K562 (cell line): Measurements from ENCODE around the gene RAB1B. TPM values are rescaled to one million over a fixed set of nuclear protein-coding genes. Genes with fewer than 3 reads are reported as not detected.
A peak's percentile ranks its signal among the peaks of the same experiment; 100 is the strongest.

ENCODE experiments used
- ATF7 ChIP-seq: fragments of 450-650 bp; IDR thresholded peaks from 2 replicates; pipeline ENCODE4 v1.7.1; 2014; ENCODE audit warnings: mild to moderate bottlenecking, moderate library complexity
- CHD7 ChIP-seq: fragments of 200-600 bp; sonication (generic); IDR thresholded peaks from one replicate; pipeline ENCODE4 v1.6.1; 2012; ENCODE audit warnings: mild to moderate bottlenecking, low read depth, low read length, inconsistent platforms
- CTBP1 ChIP-seq: fragments of 450-650 bp; IDR thresholded peaks from 2 replicates; pipeline ENCODE4 v1.6.1; 2016; ENCODE audit warnings: borderline replicate concordance
- EGR1 ChIP-seq: fragments of 450-650 bp; conservative IDR thresholded peaks from 2 replicates; pipeline ENCODE4 v1.6.1; 2017; ENCODE audit warnings: mild to moderate bottlenecking
- ETV1 ChIP-seq: fragments of 450-650 bp; conservative IDR thresholded peaks from 2 replicates; pipeline ENCODE4 v1.6.1; 2016; ENCODE audit warnings: missing genetic modification characterization, control low read depth, low read depth, missing compliant biosample characterization
- HDAC2 ChIP-seq: fragments of 450-650 bp; IDR thresholded peaks from 2 replicates; pipeline ENCODE4 v1.6.1; 2016; ENCODE audit warnings: mild to moderate bottlenecking
- PBX2 ChIP-seq, 2 experiments: IDR thresholded peaks in 1 of 2; conservative IDR thresholded peaks in 1 of 2; 2 replicates each; pipeline ENCODE4 v1.6.1; 2016; ENCODE audit warnings: low read depth in 2 of 2, mild to moderate bottlenecking in 1 of 2, missing compliant biosample characterization in 1 of 2, missing genetic modification characterization in 1 of 2, moderate library complexity in 1 of 2
- POLR2H ChIP-seq: IDR thresholded peaks from 2 replicates; pipeline ENCODE4 v1.6.1; 2016; ENCODE audit warnings: missing genetic modification characterization, low read depth, mild to moderate bottlenecking, control low read depth, missing compliant biosample characterization, moderate library complexity
- RBBP5 ChIP-seq: fragments of 200-600 bp; sonication (generic); IDR thresholded peaks from 2 replicates; pipeline ENCODE4 v1.6.1; 2012; ENCODE audit warnings: borderline replicate concordance, mild to moderate bottlenecking, low read length, control low read depth, inconsistent platforms; ENCODE audit not compliant: insufficient read depth, poor library complexity, severe bottlenecking
- RBM25 ChIP-seq: fragments of 200-400 bp; formaldehyde crosslinking; IDR thresholded peaks from 2 replicates; pipeline ENCODE4 v1.6.1; 2018; ENCODE audit warnings: low read length, low read depth, moderate library complexity; ENCODE audit not compliant: severe bottlenecking
- STAG1 ChIP-seq: sonication (generic); formaldehyde crosslinking; IDR thresholded peaks from 2 replicates; pipeline ENCODE4 v1.5.0; 2020; ENCODE audit warnings: missing genetic modification reagents, borderline replicate concordance
- ZNF140 ChIP-seq: fragments of 250-450 bp; sonication (Bioruptor Pico); IDR thresholded peaks from 2 replicates; pipeline ENCODE4 v1.8.0; 2021; ENCODE audit warnings: moderate library complexity, mild to moderate bottlenecking, inconsistent platforms
- polyA plus RNA-seq, 8 experiments: library from polyadenylated mRNA; depleted of rRNA in 4 of 8; stranded (reverse) in 5 of 8; unstranded in 3 of 8; fragments of >200 nt; fragmentation: Nextera tagmentation in 2 of 8; fragmentation: Illumina TruSeq in 1 of 8; extraction: Ambion mirVana in 2 of 8; extraction: Trizol in 1 of 8; gene quantifications; 2 replicates each; pipeline versions ENCODE4 v1.2.1 to v1.2.3, GENCODE V29; 2011 to 2014; ENCODE audit warnings: inconsistent platforms in 1 of 8, missing spikeins in 1 of 8
- total RNA-seq, 7 experiments: library from RNA; depleted of rRNA in 6 of 7; stranded (reverse); fragments of >200 nt in 6 of 7; fragmentation: Illumina TruSeq in 2 of 7; extraction: Trizol in 2 of 7; gene quantifications; 2 replicates each; pipeline versions ENCODE4 v1.2.1 to v1.2.3, GENCODE V29; 2011 to 2021; ENCODE audit warnings: low replicate concordance in 1 of 7

The RAB1B gene
- total and polyA plus RNA-seq, 9 of the 15 experiments (the other 6 are each of a cell fraction or from before 2014, with no cell fraction given), result 5.6 to 146 (median 98.6) TPM

DNA sequence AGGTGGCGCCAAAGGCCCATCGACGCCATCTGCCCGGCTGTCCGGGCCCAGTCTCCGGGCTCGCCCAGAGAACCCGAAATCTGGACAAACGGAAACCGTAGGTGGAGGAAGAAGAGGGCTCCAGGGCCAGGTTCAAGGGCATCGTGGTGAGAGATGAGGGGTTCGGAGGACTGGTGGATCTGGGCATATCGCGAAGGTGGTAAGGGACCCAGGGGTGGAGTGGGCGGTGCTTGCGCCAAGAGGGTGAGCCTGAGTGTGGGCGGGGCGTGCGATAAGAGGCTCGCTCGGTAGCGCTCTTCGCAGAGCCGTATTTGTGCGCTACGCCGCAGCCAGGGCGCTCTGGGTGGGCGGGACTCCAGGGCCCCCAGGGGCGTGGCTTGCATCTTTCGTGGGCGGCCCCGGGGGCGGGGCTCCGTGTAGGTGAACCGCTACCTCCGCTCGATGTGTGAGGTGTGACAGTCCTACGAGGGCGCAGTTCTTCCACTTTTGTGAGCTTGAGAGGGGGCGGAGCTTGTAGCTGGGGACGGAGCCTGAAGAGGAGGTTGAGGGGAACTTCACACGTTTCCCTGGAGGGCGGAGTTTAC lies 43.6 kb downstream of the RAB1B start (continued):
- TF ChIP-seq CHD7, result no peak
- TF ChIP-seq RBM25, result no peak
- TF ChIP-seq ETV1 (tag), result peak; percentile 53; the same call in 1 of the 2 replicates
- TF ChIP-seq EGR1, result peak; percentile 96
- TF ChIP-seq PBX2 (CRISPR knock-in tag; IDR thresholded peaks at IDR 0.05; ENCODE audit: low read depth), result no peak
- TF ChIP-seq PBX2 (tag; conservative IDR thresholded peaks at IDR 0.05; ENCODE audit: low read depth), result no peak
- peak; percentile 94 for TF ChIP-seq CTBP1
- no peak for TF ChIP-seq POLR2H
- peak; percentile 26 for TF ChIP-seq RBBP5
- TF ChIP-seq ZNF140 (CRISPR knock-in tag), result no peak
- peak; percentile 93 for TF ChIP-seq HDAC2
- peak; percentile 77 for TF ChIP-seq ATF7
- peak; percentile 86; the same call in 1 of the 2 replicates for TF ChIP-seq STAG1 (CRISPR knock-in tag)
